ENCODE results near the gene ALOXE3. TPM values are rescaled to one million over a fixed set of nuclear protein-coding genes. Genes with fewer than 3 reads are reported as not detected.
"Not testable (repeated sequence)": the region's sequence is repeated elsewhere in the genome, so short reads cannot be mapped to it uniquely, and the experiment has no call there.

The ALOXE3 gene
- total RNA-seq, 2 donors from 2014 or later: not detected

- Mint-ChIP-seq H3K9me3 (no peaks in the 10 kb centered on the region), H3K27me3 (peaks cover 34 to 35% of the 10 kb centered on the region in 2 donors), H3K4me1 (ENCODE audit: low read depth in 2 of 2) (peaks cover 38 to 40% of the 10 kb centered on the region in 2 donors), H3K27ac (peak overlapping the region in 1 of 2 donors; percentile 99), H3K4me3 (peak overlapping the region; percentile 96), H3K36me3 (no peaks in the 10 kb centered on the region)
- DNase-seq (ENCODE audit: low spot score): no peak
- ATAC-seq: no peak
These were observed 841 bp downstream of the ALOXE3 start for GRCh38 chr17:8117367-8117979.

- DNase-seq (ENCODE audit: low spot score) (no peak), ATAC-seq (no peak)
- Mint-ChIP-seq H3K4me1 (ENCODE audit: low read depth in 2 of 2) (peaks cover 36 to 38% of the 10 kb centered on the region in 2 donors), H3K27ac (no peak overlapping the region), H3K27me3 (peaks cover 34 to 36% of the 10 kb centered on the region in 2 donors), H3K9me3 (no peaks in the 10 kb centered on the region), H3K4me3 (no peak overlapping the region), H3K36me3 (no peaks in the 10 kb centered on the region)
These were observed 1.5 kb downstream of the ALOXE3 start for GRCh38 chr17:8116776-8117175.

GRCh38 chr17:8110907-8111306, 7.4 kb downstream of the ALOXE3 start:
- H3K4me1 Mint-ChIP-seq (ENCODE audit: low read depth in 2 of 2): peaks cover 0 to 9% of the 10 kb centered on the region in 2 donors
- no peak overlapping the region for H3K4me3 Mint-ChIP-seq
- H3K27me3 Mint-ChIP-seq: peaks cover 44 to 49% of the 10 kb centered on the region in 2 donors

GRCh38 chr17:8110456-8110804, 7.9 kb downstream of the ALOXE3 start:
- DNase-seq (ENCODE audit: low spot score): no peak
- Mint-ChIP-seq H3K36me3 (no peaks in the 10 kb centered on the region), H3K4me1 (ENCODE audit: low read depth in 2 of 2) (peaks cover 0 to 9% of the 10 kb centered on the region in 2 donors), H3K27ac (no peak overlapping the region), H3K4me3 (no peak overlapping the region), H3K27me3 (peaks cover 41 to 44% of the 10 kb centered on the region in 2 donors), H3K9me3 (no peaks in the 10 kb centered on the region)
- ATAC-seq: no peak

More at GRCh38 chr17:8110907-8111306, 7.4 kb downstream of the ALOXE3 start:
- DNase-seq (ENCODE audit: low spot score) (no peak), ATAC-seq (no peak)
- Mint-ChIP-seq H3K27ac (no peak overlapping the region), H3K36me3 (no peaks in the 10 kb centered on the region), H3K9me3 (no peaks in the 10 kb centered on the region)

DNA sequence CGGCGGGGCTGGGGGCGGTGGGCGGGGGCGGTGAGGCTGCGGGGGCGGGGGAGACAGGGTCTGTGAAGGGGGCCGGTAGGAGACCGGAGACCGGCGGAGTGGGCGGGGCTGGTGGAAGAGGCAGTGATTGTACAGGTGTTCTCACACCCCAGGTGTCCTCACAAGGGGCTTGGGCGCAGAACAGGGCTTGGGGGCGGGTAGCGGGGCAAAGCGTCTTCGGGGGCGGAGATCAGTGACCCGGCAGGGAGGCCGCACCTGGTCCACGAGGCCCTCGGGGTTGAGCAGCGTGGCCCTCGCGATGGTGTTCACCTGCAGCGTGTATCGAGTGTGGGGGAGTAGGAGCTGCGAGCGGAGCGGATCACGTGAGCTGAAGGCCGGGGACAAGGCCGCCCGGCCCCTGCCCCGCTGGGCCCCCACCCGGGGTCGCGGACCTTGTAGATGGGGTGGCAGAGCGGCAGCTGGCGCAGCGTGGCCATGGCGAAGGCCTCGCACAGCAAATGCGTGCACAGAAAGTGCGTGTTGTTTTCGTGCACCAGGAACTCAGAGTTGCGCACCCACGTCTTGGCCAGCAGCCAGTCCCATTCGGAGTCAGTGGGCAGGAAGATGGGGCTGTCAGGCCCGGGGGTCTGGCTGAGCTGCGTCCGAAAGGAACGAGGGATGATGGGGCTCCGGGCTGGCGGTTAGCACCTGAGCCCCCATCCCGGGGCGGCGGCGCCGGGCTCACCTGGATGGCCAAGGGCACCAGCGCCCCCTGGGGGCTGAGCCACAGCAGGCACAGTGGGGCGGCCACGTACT, 8.5 kb downstream of the ALOXE3 start:
- DNase-seq (ENCODE audit: low spot score) (peak; percentile 76), ATAC-seq (peak; percentile 79 to 86)
- Mint-ChIP-seq H3K27me3 (peaks cover 39% of the 10 kb centered on the region in 2 donors), H3K36me3 (no peaks in the 10 kb centered on the region), H3K4me1 (ENCODE audit: low read depth in 2 of 2) (peaks cover 0 to 9% of the 10 kb centered on the region in 2 donors), H3K27ac (no peak overlapping the region), H3K4me3 (no peak overlapping the region), H3K9me3 (no peaks in the 10 kb centered on the region)

DNA sequence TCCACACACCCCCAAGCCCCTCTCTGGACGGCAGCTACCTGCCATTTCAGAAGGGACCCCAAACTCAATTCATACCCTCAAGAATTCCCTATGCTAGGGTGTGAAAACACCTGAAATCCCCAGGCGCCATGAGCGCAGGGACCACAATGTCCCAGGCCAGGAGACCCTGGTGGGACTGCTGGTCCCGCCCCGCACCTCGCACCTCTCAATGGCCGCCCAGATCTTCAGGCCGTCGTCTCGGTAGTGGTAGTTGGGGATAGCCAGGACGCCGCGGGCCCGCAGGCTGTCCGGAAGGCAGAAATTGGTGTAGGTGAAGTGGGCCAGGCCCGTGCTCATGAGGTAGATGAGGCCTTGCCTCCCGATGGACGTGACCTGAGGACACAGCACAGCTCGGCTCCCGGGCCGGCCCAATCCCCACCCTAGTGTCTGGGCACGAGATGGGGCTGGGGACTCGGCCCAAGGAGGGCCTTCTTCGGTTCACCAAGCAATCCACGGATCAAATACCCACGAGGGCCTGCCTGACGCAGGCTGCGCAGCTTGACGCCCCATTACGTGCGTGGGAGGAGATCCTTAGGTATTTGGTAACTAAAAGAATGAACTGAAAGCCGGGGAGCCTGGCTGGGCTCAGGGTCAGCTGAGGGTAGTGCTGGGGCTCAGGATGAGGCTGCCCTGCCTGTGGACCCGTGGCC, 9.2 kb downstream of the ALOXE3 start:
- ATAC-seq (no peak), DNase-seq (ENCODE audit: low spot score) (no peak)
- Mint-ChIP-seq H3K27me3 (peaks cover 32% of the 10 kb centered on the region in 2 donors), H3K9me3 (no peaks in the 10 kb centered on the region), H3K27ac (no peak overlapping the region), H3K36me3 (no peaks in the 10 kb centered on the region), H3K4me1 (ENCODE audit: low read depth in 2 of 2) (peaks cover 0 to 9% of the 10 kb centered on the region in 2 donors), H3K4me3 (no peak overlapping the region)

GRCh38 chr17:8106980-8107379, 11.3 kb downstream of the ALOXE3 start:
- not testable (repeated sequence) for H3K27ac Mint-ChIP-seq; ATAC-seq; H3K4me3 Mint-ChIP-seq; H3K4me1 Mint-ChIP-seq (ENCODE audit: low read depth in 2 of 2); H3K36me3 Mint-ChIP-seq; H3K9me3 Mint-ChIP-seq; DNase-seq (ENCODE audit: low spot score)
- H3K27me3 Mint-ChIP-seq: peaks cover 16 to 25% of the 10 kb centered on the region in 2 donors

GRCh38 chr17:8105957-8106398, 12.3 kb downstream of the ALOXE3 start:
- Mint-ChIP-seq H3K4me1 (ENCODE audit: low read depth in 2 of 2) (peaks cover 0 to 6% of the 10 kb centered on the region in 2 donors), H3K4me3 (no peak overlapping the region), H3K9me3 (no peaks in the 10 kb centered on the region), H3K27me3 (peaks cover 10 to 18% of the 10 kb centered on the region in 2 donors), H3K36me3 (no peaks in the 10 kb centered on the region), H3K27ac (peak overlapping the region in 1 of 2 donors; percentile 66)
- no peak for DNase-seq (ENCODE audit: low spot score)
- no peak for ATAC-seq

DNA sequence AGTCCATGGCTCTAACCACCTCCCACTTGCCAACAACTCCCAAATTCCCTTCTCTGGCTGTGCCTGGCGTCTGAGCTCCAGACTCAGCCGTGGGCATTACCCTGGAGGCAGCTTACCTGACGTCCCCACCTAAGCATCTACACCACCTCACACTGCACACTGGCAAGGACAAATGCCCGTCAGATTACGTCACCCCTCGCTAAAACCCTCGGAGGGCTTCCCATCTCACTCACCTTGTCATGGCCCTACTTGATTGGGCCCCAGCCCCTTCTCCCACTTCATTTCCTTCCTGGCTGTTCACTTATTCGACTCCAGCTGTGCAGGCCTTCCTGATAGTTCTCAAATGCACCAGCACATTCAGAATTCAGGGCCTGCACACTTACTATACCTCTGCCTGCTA, 13.4 kb downstream of the ALOXE3 start:
- no peak for ATAC-seq
- Mint-ChIP-seq H3K27me3 (peaks cover 7 to 14% of the 10 kb centered on the region in 2 donors), H3K36me3 (no peaks in the 10 kb centered on the region), H3K4me3 (no peak overlapping the region), H3K4me1 (ENCODE audit: low read depth in 2 of 2) (peaks cover 0 to 2% of the 10 kb centered on the region in 2 donors), H3K9me3 (no peaks in the 10 kb centered on the region), H3K27ac (no peak overlapping the region)
- DNase-seq (ENCODE audit: low spot score): no peak

GRCh38 chr17:8103549-8103948, 14.8 kb downstream of the ALOXE3 start:
- DNase-seq (ENCODE audit: low spot score) (no peak), ATAC-seq (no peak)
- no peak overlapping the region for H3K27ac Mint-ChIP-seq
- peaks cover 0 to 2% of the 10 kb centered on the region in 2 donors for H3K4me1 Mint-ChIP-seq (ENCODE audit: low read depth in 2 of 2)
- H3K4me3 Mint-ChIP-seq: no peak overlapping the region
- H3K27me3 Mint-ChIP-seq: peaks cover 7 to 11% of the 10 kb centered on the region in 2 donors
- H3K36me3 Mint-ChIP-seq: no peaks in the 10 kb centered on the region
- H3K9me3 Mint-ChIP-seq: no peaks in the 10 kb centered on the region

DNA sequence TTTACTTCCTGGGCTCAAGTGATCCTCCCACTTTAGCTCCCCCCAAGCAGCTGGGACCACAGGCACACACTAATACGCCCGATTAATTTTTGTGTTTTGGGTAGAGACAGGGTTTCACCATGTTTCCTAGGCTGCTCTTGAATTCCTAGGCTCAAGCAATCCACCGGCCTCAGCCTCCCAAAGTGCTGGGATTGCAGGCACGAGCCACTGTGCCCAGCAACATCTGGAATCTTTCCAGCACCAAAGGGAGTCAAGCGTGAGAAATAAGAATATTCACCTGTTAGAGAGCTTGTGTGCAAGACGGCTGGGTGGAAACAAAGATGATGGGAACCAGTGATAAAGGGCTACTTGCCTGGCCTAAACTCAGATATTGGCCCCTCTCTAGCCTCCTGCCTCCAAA, 16.6 kb downstream of the ALOXE3 start:
- DNase-seq (ENCODE audit: low spot score) (no peak), ATAC-seq (no peak)
- Mint-ChIP-seq H3K4me1 (ENCODE audit: low read depth in 2 of 2) (no peaks in the 10 kb centered on the region), H3K27me3 (peaks cover 3 to 14% of the 10 kb centered on the region in 2 donors), H3K9me3 (no peaks in the 10 kb centered on the region), H3K4me3 (no peak overlapping the region), H3K36me3 (no peaks in the 10 kb centered on the region), H3K27ac (no peak overlapping the region)

DNA sequence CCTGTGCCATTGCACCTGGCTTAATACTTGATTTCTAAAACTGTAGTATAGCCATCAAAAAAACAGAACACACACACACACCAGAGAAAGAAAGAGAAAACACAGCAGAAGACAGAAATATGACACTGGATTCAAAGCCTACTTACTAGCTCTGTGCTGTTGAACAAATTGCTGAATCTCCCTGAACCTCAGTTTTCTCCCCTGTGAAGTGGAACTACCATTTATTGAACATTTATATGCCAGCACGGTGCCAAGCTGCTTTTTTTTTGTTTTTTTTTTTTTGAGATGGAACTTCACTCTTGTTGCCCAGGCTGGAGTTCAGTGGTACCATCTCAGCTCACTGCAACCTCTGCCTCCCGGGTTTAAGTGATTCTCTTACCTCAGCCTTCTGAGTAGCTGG, 17.6 kb downstream of the ALOXE3 start:
- no peaks in the 10 kb centered on the region for H3K4me1 Mint-ChIP-seq (ENCODE audit: low read depth in 2 of 2)
- H3K27me3 Mint-ChIP-seq: peaks cover 0 to 10% of the 10 kb centered on the region in 2 donors
- no peaks in the 10 kb centered on the region for H3K9me3 Mint-ChIP-seq
- DNase-seq (ENCODE audit: low spot score): no peak
- no peak for ATAC-seq
- no peak overlapping the region for H3K4me3 Mint-ChIP-seq
- H3K27ac Mint-ChIP-seq: no peak overlapping the region
- H3K36me3 Mint-ChIP-seq: no peaks in the 10 kb centered on the region

GRCh38 chr17:8100111-8100510, 18.2 kb downstream of the ALOXE3 start:
- no peak for ATAC-seq
- Mint-ChIP-seq H3K27me3 (peaks cover 0 to 12% of the 10 kb centered on the region in 2 donors), H3K9me3 (no peaks in the 10 kb centered on the region), H3K27ac (no peak overlapping the region), H3K4me1 (ENCODE audit: low read depth in 2 of 2) (no peaks in the 10 kb centered on the region), H3K4me3 (no peak overlapping the region), H3K36me3 (no peaks in the 10 kb centered on the region)
- no peak for DNase-seq (ENCODE audit: low spot score)

- no peak for ATAC-seq
- Mint-ChIP-seq H3K27me3 (peaks cover 0 to 15% of the 10 kb centered on the region in 2 donors), H3K4me3 (no peak overlapping the region), H3K9me3 (no peaks in the 10 kb centered on the region), H3K36me3 (no peaks in the 10 kb centered on the region), H3K27ac (no peak overlapping the region), H3K4me1 (ENCODE audit: low read depth in 2 of 2) (peaks cover 4 to 6% of the 10 kb centered on the region in 2 donors)
- DNase-seq (ENCODE audit: low spot score): no peak
These were observed 21.8 kb downstream of the ALOXE3 start for GRCh38 chr17:8096541-8096940.

Data from natural killer cell treated with Interleukin-12 subunit alpha and Interleukin-12 subunit beta and Interleukin-15 and Interleukin-18, amount 100 ng/mL, for 72 hours (primary cell).